ENCODE results near the gene BLOC1S4.

The BLOC1S4 gene

DNA sequence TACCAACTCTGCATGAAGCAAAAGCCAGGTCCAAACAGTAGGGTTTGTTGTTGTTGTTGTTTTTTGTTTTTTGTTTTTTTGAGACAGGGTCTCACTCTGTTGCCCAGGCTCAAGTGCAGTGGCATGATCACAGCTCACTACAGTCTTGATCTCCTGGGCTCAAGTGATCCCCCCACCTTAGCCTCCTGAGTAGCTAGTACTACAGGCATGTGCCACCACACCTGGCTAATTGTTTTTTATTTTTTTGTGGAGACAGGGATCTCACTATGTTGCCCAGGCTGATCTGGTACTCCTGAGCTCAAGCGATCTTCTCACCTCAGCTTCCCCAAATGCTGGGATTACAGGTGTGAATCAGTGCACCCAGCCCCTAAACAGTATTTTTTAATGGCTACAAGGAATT lies 16.1 kb upstream of the BLOC1S4 start:
- Histone ChIP-seq H3K4me2 (ENCODE audit: low read length) (no peak overlapping the region), H3K36me3 (ENCODE audit: insufficient read depth, low read length) (no peaks in the 10 kb centered on the region; the same call in 1 of the 2 replicates), H3K27ac (ENCODE audit: low read depth, low read length, poor library complexity, severe bottlenecking) (no peak overlapping the region), H3K9ac (ENCODE audit: low read length) (no peak overlapping the region), H3K9me2 (ENCODE audit: low read depth, low read length) (no peaks in the 10 kb centered on the region), H3K79me2 (ENCODE audit: insufficient read depth, low read length) (no peaks in the 10 kb centered on the region), H3K9me3 (ENCODE audit: low read length) (no peaks in the 10 kb centered on the region), H3K27me3 (ENCODE audit: insufficient read depth, low read length) (no peaks in the 10 kb centered on the region), H2AFZ (ENCODE audit: low read length) (no peak overlapping the region), H4K20me1 (ENCODE audit: insufficient read depth, low read length) (no peaks in the 10 kb centered on the region), H3K4me1 (ENCODE audit: insufficient read depth, low read length, severe bottlenecking) (no peaks in the 10 kb centered on the region), H3F3A (ENCODE audit: insufficient read depth, low read length) (no peaks in the 10 kb centered on the region), H3K4me3 (ENCODE audit: low read depth, low read length, poor library complexity, severe bottlenecking) (no peak overlapping the region)
- TF ChIP-seq, protein P1, sequence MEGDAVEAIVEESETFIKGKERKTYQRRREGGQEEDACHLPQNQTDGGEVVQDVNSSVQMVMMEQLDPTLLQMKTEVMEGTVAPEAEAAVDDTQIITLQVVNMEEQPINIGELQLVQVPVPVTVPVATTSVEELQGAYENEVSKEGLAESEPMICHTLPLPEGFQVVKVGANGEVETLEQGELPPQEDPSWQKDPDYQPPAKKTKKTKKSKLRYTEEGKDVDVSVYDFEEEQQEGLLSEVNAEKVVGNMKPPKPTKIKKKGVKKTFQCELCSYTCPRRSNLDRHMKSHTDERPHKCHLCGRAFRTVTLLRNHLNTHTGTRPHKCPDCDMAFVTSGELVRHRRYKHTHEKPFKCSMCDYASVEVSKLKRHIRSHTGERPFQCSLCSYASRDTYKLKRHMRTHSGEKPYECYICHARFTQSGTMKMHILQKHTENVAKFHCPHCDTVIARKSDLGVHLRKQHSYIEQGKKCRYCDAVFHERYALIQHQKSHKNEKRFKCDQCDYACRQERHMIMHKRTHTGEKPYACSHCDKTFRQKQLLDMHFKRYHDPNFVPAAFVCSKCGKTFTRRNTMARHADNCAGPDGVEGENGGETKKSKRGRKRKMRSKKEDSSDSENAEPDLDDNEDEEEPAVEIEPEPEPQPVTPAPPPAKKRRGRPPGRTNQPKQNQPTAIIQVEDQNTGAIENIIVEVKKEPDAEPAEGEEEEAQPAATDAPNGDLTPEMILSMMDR (IDR thresholded peaks at IDR 0.05; ENCODE audit: low read length), result no peak
- no peak for TF ChIP-seq EZH2 (IDR thresholded peaks at IDR 0.05; ENCODE audit: borderline replicate concordance, low read length)

DNA sequence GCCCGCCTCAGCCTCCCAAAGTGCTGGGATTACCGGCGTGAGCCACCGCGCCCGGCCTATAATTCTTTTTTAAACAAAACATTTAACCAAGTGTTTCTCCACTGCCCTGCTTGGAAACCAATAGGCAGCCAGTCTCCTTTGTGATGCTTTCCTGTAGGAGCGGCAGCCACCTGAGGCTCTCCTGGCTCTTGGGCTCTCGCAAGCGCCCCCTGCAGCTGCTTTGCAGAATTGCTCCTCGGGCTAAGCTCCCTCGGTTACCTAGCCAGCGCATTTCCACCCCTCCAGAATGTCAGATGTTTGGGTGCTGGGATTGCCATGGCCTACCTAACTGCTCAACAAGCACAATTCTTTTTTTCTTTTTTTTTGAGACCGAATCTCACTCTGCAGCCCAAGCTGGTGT lies 14.6 kb upstream of the BLOC1S4 start:
- H3K9me3 ChIP-seq (ENCODE audit: low read length), result no peaks in the 10 kb centered on the region
- H3K4me1 ChIP-seq (ENCODE audit: insufficient read depth, low read length, severe bottlenecking), result no peaks in the 10 kb centered on the region
- no peak overlapping the region for H3K4me2 ChIP-seq (ENCODE audit: low read length)
- no peaks in the 10 kb centered on the region for H3K79me2 ChIP-seq (ENCODE audit: insufficient read depth, low read length)
- peaks cover 4% of the 10 kb centered on the region; the same call in 1 of the 2 replicates for H3K36me3 ChIP-seq (ENCODE audit: insufficient read depth, low read length)
- no peak overlapping the region for H2AFZ ChIP-seq (ENCODE audit: low read length)
- no peaks in the 10 kb centered on the region for H4K20me1 ChIP-seq (ENCODE audit: insufficient read depth, low read length)
- no peaks in the 10 kb centered on the region for H3K27me3 ChIP-seq (ENCODE audit: insufficient read depth, low read length)
- H3F3A ChIP-seq (ENCODE audit: insufficient read depth, low read length), result no peaks in the 10 kb centered on the region
- no peak overlapping the region for H3K9ac ChIP-seq (ENCODE audit: low read length)
- H3K4me3 ChIP-seq (ENCODE audit: low read depth, low read length, poor library complexity, severe bottlenecking), result no peak overlapping the region
- TF ChIP-seq, protein P1 (IDR thresholded peaks at IDR 0.05; ENCODE audit: low read length), result no peak; the same call in 1 of the 2 replicates
- TF ChIP-seq EZH2 (IDR thresholded peaks at IDR 0.05; ENCODE audit: borderline replicate concordance, low read length), result no peak
- H3K27ac ChIP-seq (ENCODE audit: low read depth, low read length, poor library complexity, severe bottlenecking), result no peak overlapping the region
- no peaks in the 10 kb centered on the region for H3K9me2 ChIP-seq (ENCODE audit: low read depth, low read length)

DNA sequence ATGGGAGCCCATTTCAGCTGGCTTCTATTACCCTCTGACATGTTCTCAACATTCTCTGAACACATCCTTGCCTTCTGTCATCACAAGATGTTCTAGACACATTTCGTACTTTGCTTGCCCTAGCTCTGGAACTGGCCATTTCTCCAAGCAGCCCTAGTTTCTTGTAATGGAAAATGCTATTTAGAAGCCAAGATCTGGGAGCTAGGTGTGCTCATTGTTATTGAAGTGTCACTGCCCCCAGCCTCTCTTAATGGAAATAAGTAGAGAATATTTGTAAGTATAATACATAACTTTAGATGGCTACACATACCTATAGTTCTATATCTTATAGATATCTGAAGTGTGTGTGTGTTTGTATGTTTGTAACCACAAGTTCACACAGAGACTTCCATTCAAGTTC lies 13.2 kb upstream of the BLOC1S4 start:
- no peaks in the 10 kb centered on the region for H3K4me1 ChIP-seq (ENCODE audit: insufficient read depth, low read length, severe bottlenecking)
- no peak overlapping the region for H3K9ac ChIP-seq (ENCODE audit: low read length)
- H3K4me2 ChIP-seq (ENCODE audit: low read length), result no peak overlapping the region
- no peaks in the 10 kb centered on the region for H3F3A ChIP-seq (ENCODE audit: insufficient read depth, low read length)
- H3K9me3 ChIP-seq (ENCODE audit: low read length), result 0 out of 2 replicates have a peak, but pooled peaks cover under 1% of the 10 kb centered on the region
- no peaks in the 10 kb centered on the region for H3K27me3 ChIP-seq (ENCODE audit: insufficient read depth, low read length)
- H3K27ac ChIP-seq (ENCODE audit: low read depth, low read length, poor library complexity, severe bottlenecking), result no peak overlapping the region
- no peaks in the 10 kb centered on the region for H3K79me2 ChIP-seq (ENCODE audit: insufficient read depth, low read length)
- H4K20me1 ChIP-seq (ENCODE audit: insufficient read depth, low read length), result no peaks in the 10 kb centered on the region
- peaks cover 18% of the 10 kb centered on the region for H3K36me3 ChIP-seq (ENCODE audit: insufficient read depth, low read length)
- no peak for TF ChIP-seq EZH2 (IDR thresholded peaks at IDR 0.05; ENCODE audit: borderline replicate concordance, low read length)
- TF ChIP-seq, protein P1 (IDR thresholded peaks at IDR 0.05; ENCODE audit: low read length), result no peak
- no peak overlapping the region for H3K4me3 ChIP-seq (ENCODE audit: low read depth, low read length, poor library complexity, severe bottlenecking)
- H3K9me2 ChIP-seq (ENCODE audit: low read depth, low read length), result no peaks in the 10 kb centered on the region
- H2AFZ ChIP-seq (ENCODE audit: low read length), result no peak overlapping the region

All from OCI-LY1 (cell line).